A673 (cell line): ENCODE data around the gene TOM1L2. TPM values are rescaled to one million over a fixed set of nuclear protein-coding genes. Genes with fewer than 3 reads are reported as not detected.

Experiments
- BruUV-seq: library from RNA; stranded (reverse); fragments of 400-500 nt; replicated peaks from 2 replicates; lab custom pipeline; 2021; lab: Mats Ljungman, UMichigan
- CTCF ChIA-PET: fragments of 300-600 bp; sonication (Branson Sonifier 250); formaldehyde crosslinking; loops from one replicate; lab custom pipeline; 2022; ENCODE audit warnings: antibody characterized with exemption; lab: Charles Lee
- POLR2A ChIA-PET: fragments of 300-600 bp; sonication (Branson Sonifier 250); formaldehyde crosslinking; loops from one replicate; lab custom pipeline; 2022; ENCODE audit warnings: antibody characterized with exemption; ENCODE audit not compliant: low non-redundant PET; lab: Charles Lee
- DNase-seq: peaks from one replicate; pipeline ENCODE4 v3.0.0-alpha.2; 2015; ENCODE audit warnings: low spot score
- H3K27ac ChIP-seq: fragments of 200-600 bp; sonication (generic); 2 replicates; pipeline ENCODE4 v1.5.1; 2016; ENCODE audit warnings: mixed run types, low read depth, mild to moderate bottlenecking, mixed read lengths, antibody characterized with exemption, low read length; ENCODE audit not compliant: poor library complexity, severe bottlenecking
- H3K27me3 ChIP-seq: fragments of 200-600 bp; sonication (generic); replicated peaks from 2 replicates; pipeline ENCODE4 v1.6.1; 2017; ENCODE audit warnings: mixed run types, low read depth, mild to moderate bottlenecking, mixed read lengths, antibody characterized with exemption, low read length; ENCODE audit not compliant: insufficient read depth, poor library complexity
- H3K36me3 ChIP-seq: fragments of 200-600 bp; sonication (generic); 2 replicates; pipeline ENCODE4 v1.6.1; 2016; ENCODE audit warnings: mixed run types, mild to moderate bottlenecking, mixed read lengths, antibody characterized with exemption, low read length; ENCODE audit not compliant: insufficient read depth, poor library complexity, severe bottlenecking
- H3K4me1 ChIP-seq: fragments of 200-600 bp; sonication (generic); 2 replicates; pipeline ENCODE4 v1.6.1; 2017; ENCODE audit warnings: mixed run types, mild to moderate bottlenecking, mixed read lengths, antibody characterized with exemption, low read length; ENCODE audit not compliant: insufficient read depth, poor library complexity, severe bottlenecking
- H3K4me3 ChIP-seq: fragments of 200-600 bp; sonication (generic); 2 replicates; pipeline ENCODE4 v1.5.1; 2016; ENCODE audit warnings: low read depth, mixed run types, mild to moderate bottlenecking, mixed read lengths, low read length; ENCODE audit not compliant: poor library complexity, severe bottlenecking
- H3K9me3 ChIP-seq: fragments of 200-600 bp; sonication (generic); 2 replicates; pipeline ENCODE4 v1.6.1; 2016; ENCODE audit warnings: mixed run types, low read depth, mild to moderate bottlenecking, mixed read lengths, antibody characterized with exemption, low read length; ENCODE audit not compliant: poor library complexity, severe bottlenecking
- EZH2 ChIP-seq: fragments of 200-600 bp; sonication (generic); IDR thresholded peaks from 2 replicates; pipeline ENCODE4 v1.6.1; 2017; ENCODE audit warnings: borderline replicate concordance, low read depth, mild to moderate bottlenecking, mixed read lengths, antibody characterized with exemption, low read length; ENCODE audit not compliant: poor library complexity, severe bottlenecking
- intact Hi-C: fragments of 100-400 bp; cut with micrococcal nuclease; formaldehyde crosslinking; loops from one replicate; pipeline ENCODE4 v1.10.0; 2022; ENCODE audit not compliant: unreplicated experiment
- total RNA-seq: library from RNA; stranded (reverse); gene quantifications from 2 replicates; pipeline ENCODE4 v1.2.3, GENCODE V29; 2021
- TF ChIP-seq, protein P1 (sequence below): fragments of 300-800, 200-600 bp; sonication (generic); conservative IDR thresholded peaks from 2 replicates; pipeline ENCODE4 v1.5.1; 2017; ENCODE audit warnings: low read depth, mild to moderate bottlenecking, antibody characterized with exemption, low read length, moderate library complexity, mixed read lengths

The TOM1L2 gene
- total RNA-seq, 1 experiment from 2014 or later, result 10.0 TPM

DNA sequence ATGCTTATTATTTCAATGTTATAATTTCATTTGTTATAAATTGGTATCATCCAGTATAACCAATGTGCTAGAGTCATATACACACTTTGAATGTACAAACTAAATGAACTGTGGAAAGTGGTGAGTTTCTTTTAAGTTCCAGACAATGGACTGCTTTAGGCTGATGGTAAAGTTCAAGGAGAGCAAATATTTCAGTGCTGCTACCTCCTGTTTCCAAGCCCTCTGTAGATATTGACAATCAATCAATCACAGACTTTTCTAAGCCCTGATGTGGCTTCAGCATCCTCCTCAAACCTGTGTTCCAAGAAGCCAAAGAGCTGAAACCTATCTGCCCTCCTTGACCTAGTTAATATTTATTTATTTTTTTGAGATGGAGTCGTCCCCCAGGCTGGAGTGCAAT is 107.2 kb downstream of the TOM1L2 start:
- Histone ChIP-seq H3K9me3 (no peaks in the 10 kb centered on the region), H3K4me1 (peaks cover 22% of the 10 kb centered on the region), H3K27me3 (no peaks in the 10 kb centered on the region), H3K4me3 (no peak overlapping the region), H3K36me3 (no peaks in the 10 kb centered on the region), H3K27ac (no peak overlapping the region)
- ChIA-PET POLR2A (no interaction called here), CTCF (no interaction called here)
- no peak for DNase-seq
- intact Hi-C loops, result no loop called here
- TF ChIP-seq, protein P1, sequence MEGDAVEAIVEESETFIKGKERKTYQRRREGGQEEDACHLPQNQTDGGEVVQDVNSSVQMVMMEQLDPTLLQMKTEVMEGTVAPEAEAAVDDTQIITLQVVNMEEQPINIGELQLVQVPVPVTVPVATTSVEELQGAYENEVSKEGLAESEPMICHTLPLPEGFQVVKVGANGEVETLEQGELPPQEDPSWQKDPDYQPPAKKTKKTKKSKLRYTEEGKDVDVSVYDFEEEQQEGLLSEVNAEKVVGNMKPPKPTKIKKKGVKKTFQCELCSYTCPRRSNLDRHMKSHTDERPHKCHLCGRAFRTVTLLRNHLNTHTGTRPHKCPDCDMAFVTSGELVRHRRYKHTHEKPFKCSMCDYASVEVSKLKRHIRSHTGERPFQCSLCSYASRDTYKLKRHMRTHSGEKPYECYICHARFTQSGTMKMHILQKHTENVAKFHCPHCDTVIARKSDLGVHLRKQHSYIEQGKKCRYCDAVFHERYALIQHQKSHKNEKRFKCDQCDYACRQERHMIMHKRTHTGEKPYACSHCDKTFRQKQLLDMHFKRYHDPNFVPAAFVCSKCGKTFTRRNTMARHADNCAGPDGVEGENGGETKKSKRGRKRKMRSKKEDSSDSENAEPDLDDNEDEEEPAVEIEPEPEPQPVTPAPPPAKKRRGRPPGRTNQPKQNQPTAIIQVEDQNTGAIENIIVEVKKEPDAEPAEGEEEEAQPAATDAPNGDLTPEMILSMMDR, result no peak
- TF ChIP-seq EZH2, result no peak
- no TSS peak for BruUV-seq

DNA sequence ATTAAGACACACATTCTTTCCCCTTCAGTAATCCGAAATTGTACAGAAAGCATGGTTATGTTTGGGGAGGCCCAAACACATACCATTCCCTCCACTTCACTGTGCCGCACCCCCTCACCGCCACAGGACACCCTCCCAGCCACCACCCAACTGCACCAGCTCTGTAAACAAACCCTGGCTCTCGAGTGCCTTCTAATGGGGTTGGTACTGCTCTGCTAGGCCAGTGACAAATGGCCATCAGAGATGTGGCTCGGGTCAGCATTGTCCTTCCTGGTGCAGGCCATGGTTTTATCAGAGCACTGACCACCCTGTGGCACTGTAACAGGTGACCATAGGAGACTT is 111.5 kb downstream of the TOM1L2 start:
- CTCF ChIA-PET, result interaction anchor here (0.5 to 1.3 kb wide), 4 partner anchors 11 to 173 kb away, joined by 3 to 5 read pairs (median 4); no protein-coding TSS in a partner anchor
- DNase-seq, result no peak
- Histone ChIP-seq H3K27ac (no peak overlapping the region), H3K27me3 (no peaks in the 10 kb centered on the region), H3K4me3 (no peak overlapping the region), H3K4me1 (peaks cover 4% of the 10 kb centered on the region), H3K9me3 (no peaks in the 10 kb centered on the region), H3K36me3 (no peaks in the 10 kb centered on the region)
- POLR2A ChIA-PET, result no interaction called here
- intact Hi-C loops, result loop anchor here (1.0 kb wide), 2 partner anchors 48 to 179 kb away; partner anchors contain the start of gene RAI1
- TF ChIP-seq, protein P1, result no peak
- no peak for TF ChIP-seq EZH2
- no TSS peak for BruUV-seq

DNA sequence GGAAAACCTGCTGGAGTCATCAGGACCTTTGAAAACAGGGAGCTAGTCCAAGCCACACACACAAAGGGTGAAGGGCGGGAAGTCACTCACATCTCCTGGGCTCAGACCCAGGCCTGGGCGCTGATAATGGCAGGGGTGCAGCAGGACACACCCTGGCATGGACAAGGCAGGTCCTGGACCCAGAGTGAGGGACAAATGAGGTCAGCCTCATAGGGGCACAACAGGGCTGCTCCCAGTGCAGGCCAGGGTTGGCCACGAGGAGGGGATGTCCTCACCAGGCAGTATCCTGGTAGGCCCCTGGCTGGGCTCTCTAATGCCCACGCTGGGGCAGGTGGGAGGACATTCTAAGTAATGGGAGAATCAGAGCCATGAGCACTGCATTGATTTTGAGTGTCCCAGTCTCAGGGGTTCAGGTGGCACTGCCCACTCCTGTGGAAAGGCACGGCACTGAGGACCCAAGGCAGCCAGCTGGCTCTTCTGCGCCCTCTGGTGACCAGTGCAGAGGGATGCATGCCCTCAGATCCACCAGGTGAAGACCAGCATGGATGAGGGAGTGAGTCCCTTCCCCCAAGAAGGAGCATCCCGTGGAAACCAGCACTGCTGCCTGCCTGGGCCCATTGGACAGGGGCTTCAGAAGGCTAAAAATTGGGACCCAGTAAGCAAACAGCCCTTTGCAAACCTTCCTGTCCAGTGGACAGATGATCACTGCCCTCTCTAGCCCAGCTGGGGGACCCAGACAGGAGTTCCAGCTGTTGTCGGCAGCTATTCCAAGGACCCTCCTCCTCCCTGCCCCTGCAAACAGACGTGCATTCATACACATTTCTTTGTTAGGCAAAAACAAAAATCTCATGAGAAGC is 112.1 kb downstream of the TOM1L2 start:
- CTCF ChIA-PET, result interaction anchor here (0.5 to 1.3 kb wide), 8 partner anchors 10 to 173 kb away, joined by 3 to 5 read pairs (median 3); no protein-coding TSS in a partner anchor
- DNase-seq, result peak; percentile 73
- POLR2A ChIA-PET, result no interaction called here
- Histone ChIP-seq H3K36me3 (no peaks in the 10 kb centered on the region), H3K27me3 (no peaks in the 10 kb centered on the region), H3K27ac (no peak overlapping the region), H3K9me3 (no peaks in the 10 kb centered on the region), H3K4me3 (no peak overlapping the region), H3K4me1 (peaks cover 10% of the 10 kb centered on the region)
- intact Hi-C loops, result loop anchor here (1.0 kb wide), 2 partner anchors 48 to 179 kb away; partner anchors contain the start of gene RAI1
- TF ChIP-seq, protein P1, result peak; percentile 98
- no peak for TF ChIP-seq EZH2
- no TSS peak for BruUV-seq
